Measurements from ENCODE around the gene CCDC192. TPM values are rescaled to one million over a fixed set of nuclear protein-coding genes. Genes with fewer than 3 reads are reported as not detected.

CCDC192 gene
- total RNA-seq, 3 donors from 2014 or later = 1.3 TPM; not detected in 2

DNA sequence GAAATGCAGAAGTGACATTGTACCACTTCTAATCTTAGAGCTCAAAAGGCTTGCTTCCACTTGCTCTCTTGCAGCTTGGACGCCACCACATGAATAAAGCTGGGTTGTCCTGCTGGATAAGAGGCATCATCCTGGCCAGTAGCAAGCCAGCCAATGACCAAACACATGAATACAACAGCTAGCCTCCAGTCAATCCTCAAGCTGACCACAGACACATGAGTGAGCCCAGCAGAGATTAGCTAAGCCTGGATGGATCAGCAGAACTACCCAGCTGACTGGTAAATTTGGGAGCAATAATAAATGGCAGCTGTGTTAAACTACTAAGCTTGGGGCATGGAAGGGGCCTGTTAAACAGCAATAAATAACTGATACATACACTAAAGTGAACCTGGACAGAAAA is 259.3 kb downstream of the CCDC192 start:
- Histone ChIP-seq H3K4me1 (peaks cover 0 to 20% of the 10 kb centered on the region in 2 donors), H3K4me3 (no peak overlapping the region), H3K27ac (no peak overlapping the region), H3K36me3 (no peaks in the 10 kb centered on the region), H3K9me3 (no peaks in the 10 kb centered on the region), H3K27me3 (no peaks in the 10 kb centered on the region)
- no peak for DNase-seq (ENCODE audit: low spot score in 2 of 2)
- TF ChIP-seq POLR2AphosphoS5 (IDR thresholded peaks at IDR 0.05) (no peak), POLR2A (IDR thresholded peaks at IDR 0.05) (no peak)
- TF ChIP-seq, protein P1, sequence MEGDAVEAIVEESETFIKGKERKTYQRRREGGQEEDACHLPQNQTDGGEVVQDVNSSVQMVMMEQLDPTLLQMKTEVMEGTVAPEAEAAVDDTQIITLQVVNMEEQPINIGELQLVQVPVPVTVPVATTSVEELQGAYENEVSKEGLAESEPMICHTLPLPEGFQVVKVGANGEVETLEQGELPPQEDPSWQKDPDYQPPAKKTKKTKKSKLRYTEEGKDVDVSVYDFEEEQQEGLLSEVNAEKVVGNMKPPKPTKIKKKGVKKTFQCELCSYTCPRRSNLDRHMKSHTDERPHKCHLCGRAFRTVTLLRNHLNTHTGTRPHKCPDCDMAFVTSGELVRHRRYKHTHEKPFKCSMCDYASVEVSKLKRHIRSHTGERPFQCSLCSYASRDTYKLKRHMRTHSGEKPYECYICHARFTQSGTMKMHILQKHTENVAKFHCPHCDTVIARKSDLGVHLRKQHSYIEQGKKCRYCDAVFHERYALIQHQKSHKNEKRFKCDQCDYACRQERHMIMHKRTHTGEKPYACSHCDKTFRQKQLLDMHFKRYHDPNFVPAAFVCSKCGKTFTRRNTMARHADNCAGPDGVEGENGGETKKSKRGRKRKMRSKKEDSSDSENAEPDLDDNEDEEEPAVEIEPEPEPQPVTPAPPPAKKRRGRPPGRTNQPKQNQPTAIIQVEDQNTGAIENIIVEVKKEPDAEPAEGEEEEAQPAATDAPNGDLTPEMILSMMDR (IDR thresholded peaks at IDR 0.05) = no peak
- intact Hi-C loops (cut with DNase I; ENCODE audit: low total_unique reads) = no loop called here

DNA sequence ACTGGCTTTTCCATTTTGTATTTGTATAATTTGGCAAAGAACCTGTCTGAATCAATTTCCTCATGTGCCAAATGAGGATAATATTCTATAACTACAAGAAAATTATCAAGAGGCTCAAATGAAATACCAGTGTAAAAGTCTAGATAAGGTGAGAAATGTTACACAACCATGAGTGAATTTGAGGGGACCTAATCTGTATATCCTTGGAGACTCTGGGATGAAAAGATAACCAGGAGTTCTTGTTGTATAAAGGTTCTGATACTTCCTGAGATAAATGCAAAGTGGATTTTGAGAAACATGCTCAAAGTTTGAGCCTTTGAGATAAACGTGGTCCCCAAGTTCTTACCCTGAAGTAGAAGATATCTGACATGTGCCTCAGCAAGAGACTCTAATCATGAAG is 260.0 kb downstream of the CCDC192 start:
- Histone ChIP-seq H3K4me3 (no peak overlapping the region), H3K4me1 (peaks cover 0 to 16% of the 10 kb centered on the region in 2 donors), H3K27me3 (no peaks in the 10 kb centered on the region), H3K36me3 (no peaks in the 10 kb centered on the region), H3K27ac (no peak overlapping the region), H3K9me3 (no peaks in the 10 kb centered on the region)
- intact Hi-C loops (cut with DNase I; ENCODE audit: low total_unique reads) = no loop called here
- DNase-seq (ENCODE audit: low spot score in 2 of 2) = no peak
- TF ChIP-seq, protein P1 (IDR thresholded peaks at IDR 0.05) = no peak
- TF ChIP-seq POLR2A (IDR thresholded peaks at IDR 0.05) = no peak
- TF ChIP-seq POLR2AphosphoS5 (IDR thresholded peaks at IDR 0.05) = no peak

DNA sequence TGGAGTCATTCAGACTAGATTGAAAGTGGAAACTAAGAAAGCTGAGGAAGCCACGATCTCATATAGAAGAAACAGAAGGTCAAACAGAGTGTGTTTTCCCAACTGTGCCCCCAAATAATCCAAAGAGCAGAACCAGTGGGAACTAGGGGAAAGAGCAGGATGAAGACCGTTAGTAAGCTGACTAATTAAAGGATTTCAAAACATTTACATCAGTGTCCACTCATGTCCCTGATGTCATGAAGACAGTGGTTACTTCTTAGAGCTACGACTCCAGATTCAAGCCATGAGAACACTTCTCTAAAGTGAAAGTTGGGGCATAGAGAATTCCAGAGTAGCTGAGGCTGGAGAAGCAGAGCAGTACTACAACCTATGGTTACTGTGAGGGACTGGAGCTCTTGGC is 260.7 kb downstream of the CCDC192 start:
- no peak for DNase-seq (ENCODE audit: low spot score in 2 of 2)
- H3K27me3 ChIP-seq = no peaks in the 10 kb centered on the region
- H3K4me3 ChIP-seq = no peak overlapping the region
- TF ChIP-seq POLR2AphosphoS5 (IDR thresholded peaks at IDR 0.05) (no peak), POLR2A (IDR thresholded peaks at IDR 0.05) (no peak)
- TF ChIP-seq, protein P1 (IDR thresholded peaks at IDR 0.05) = no peak
- intact Hi-C loops (cut with DNase I; ENCODE audit: low total_unique reads) = no loop called here
- H3K27ac ChIP-seq = no peak overlapping the region
- no peaks in the 10 kb centered on the region for H3K36me3 ChIP-seq
- H3K9me3 ChIP-seq = no peaks in the 10 kb centered on the region
- H3K4me1 ChIP-seq = peaks cover 0 to 13% of the 10 kb centered on the region in 2 donors

DNA sequence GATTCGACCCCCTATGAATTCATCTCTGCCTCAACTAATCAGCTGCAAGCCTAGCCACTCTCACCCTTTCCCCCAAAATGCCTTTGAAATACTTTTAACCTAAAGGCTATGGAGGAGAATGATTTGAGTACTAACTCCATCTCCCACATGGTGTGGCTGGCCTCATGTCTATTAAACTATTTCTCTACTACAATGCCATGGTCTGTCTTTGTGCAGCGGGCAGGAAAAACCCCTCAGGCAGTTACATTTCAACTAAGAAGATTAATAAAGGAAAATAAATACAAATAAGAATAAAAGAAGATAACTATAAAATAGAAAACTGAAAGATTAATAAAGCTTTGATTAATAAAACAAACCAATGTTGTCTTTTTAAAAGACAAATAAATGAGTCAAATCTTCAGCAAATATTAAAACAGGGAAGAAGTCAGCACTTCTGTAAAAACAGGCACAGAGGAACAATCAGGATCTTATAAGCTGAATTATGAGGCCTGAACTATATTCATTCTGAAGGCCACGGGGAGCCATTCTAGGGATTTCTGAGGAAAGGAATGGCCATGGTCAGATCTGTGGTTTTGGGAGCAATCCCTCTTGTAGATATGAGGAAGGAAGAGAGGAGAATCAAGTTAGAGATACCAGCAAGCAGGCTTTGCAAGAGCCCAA is 264.3 kb downstream of the CCDC192 start:
- Histone ChIP-seq H3K27ac (peak overlapping the region in 1 of 2 donors; percentile 16), H3K36me3 (no peaks in the 10 kb centered on the region), H3K4me3 (no peak overlapping the region), H3K4me1 (no peaks in the 10 kb centered on the region), H3K9me3 (no peaks in the 10 kb centered on the region), H3K27me3 (no peaks in the 10 kb centered on the region)
- TF ChIP-seq, protein P1 (IDR thresholded peaks at IDR 0.05) = no peak
- TF ChIP-seq POLR2A (IDR thresholded peaks at IDR 0.05) (no peak), POLR2AphosphoS5 (IDR thresholded peaks at IDR 0.05) (no peak)
- DNase-seq (ENCODE audit: low spot score in 2 of 2) = no peak
- intact Hi-C loops (cut with DNase I; ENCODE audit: low total_unique reads) = no loop called here

DNA sequence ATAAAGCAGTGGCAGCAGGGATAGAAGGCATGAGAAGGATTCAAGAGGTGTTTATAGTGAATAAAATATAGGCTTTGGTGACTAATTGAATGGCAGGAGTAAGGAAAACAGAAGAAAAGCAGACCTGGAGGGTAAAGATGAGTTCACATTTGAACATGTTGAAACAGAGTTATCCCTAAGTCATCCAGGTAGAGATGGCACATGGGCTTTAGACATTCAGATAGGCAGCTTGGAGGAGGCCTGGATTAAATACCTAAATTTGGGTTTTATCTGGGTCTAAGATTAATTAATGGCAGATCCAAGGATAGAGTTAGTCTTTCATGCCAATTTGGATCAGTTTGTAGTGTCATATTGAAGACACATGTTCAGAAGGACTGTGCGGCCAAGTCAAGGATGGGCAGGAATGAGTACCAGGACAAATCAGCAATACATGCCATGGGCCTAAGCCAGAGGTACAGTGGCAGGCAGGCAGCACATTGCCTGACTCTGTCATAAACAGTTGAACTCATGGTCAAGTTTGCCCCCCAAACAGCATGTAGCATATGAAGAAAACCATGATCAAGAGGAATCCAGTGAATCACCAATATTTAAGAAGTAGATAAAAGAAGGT is 264.9 kb downstream of the CCDC192 start:
- no peaks in the 10 kb centered on the region for H3K27me3 ChIP-seq
- intact Hi-C loops (cut with DNase I; ENCODE audit: low total_unique reads) = no loop called here
- H3K27ac ChIP-seq = no peak overlapping the region
- H3K4me3 ChIP-seq = no peak overlapping the region
- TF ChIP-seq POLR2AphosphoS5 (IDR thresholded peaks at IDR 0.05) (no peak), POLR2A (IDR thresholded peaks at IDR 0.05) (no peak)
- TF ChIP-seq, protein P1 (IDR thresholded peaks at IDR 0.05) = no peak
- no peaks in the 10 kb centered on the region for H3K36me3 ChIP-seq
- no peaks in the 10 kb centered on the region for H3K4me1 ChIP-seq
- DNase-seq (ENCODE audit: low spot score in 2 of 2) = no peak
- no peaks in the 10 kb centered on the region for H3K9me3 ChIP-seq
